ENCODE measurements around the gene LRRC75B. TPM values are rescaled to one million over a fixed set of nuclear protein-coding genes. Genes with fewer than 3 reads are reported as not detected.
"Not testable (repeated sequence)": the region's sequence is repeated elsewhere in the genome, so short reads cannot be mapped to it uniquely, and the experiment has no call there.

Gene LRRC75B
- total RNA-seq, 1 experiment from 2014 or later: 4.1 TPM

- CTCF ChIA-PET: no interaction called here
- Histone ChIP-seq H3K27ac (ENCODE audit: low read length) (no peak overlapping the region), H3K4me3 (ENCODE audit: low read depth in 2 of 2, low read length in 2 of 2) (no peak overlapping the region), H3K4me1 (ENCODE audit: control insufficient read depth, insufficient read depth, low read length) (peaks cover 4% of the 10 kb centered on the region; the same call in 1 of the 2 replicates), H3K27me3 (ENCODE audit: control insufficient read depth, insufficient read depth, low read length) (no peaks in the 10 kb centered on the region), H3K36me3 (ENCODE audit: control insufficient read depth, insufficient read depth, low read length) (no peaks in the 10 kb centered on the region), H3K9me3 (ENCODE audit: control insufficient read depth, insufficient read depth, low read depth, low read length) (no peaks in the 10 kb centered on the region)
- no peak for ATAC-seq
- in situ Hi-C loops (cut with HindIII; ENCODE audit: low pct_unique_long_range_greater_than_20kb, low sequenced_read_pairs) (no loop called here), intact Hi-C loops (cut with micrococcal nuclease; ENCODE audit: unreplicated experiment) (no loop called here)
- no peak for DNase-seq (ENCODE audit: low read depth, low spot score)
- TF ChIP-seq TCF7L2 (IDR thresholded peaks at IDR 0.05; ENCODE audit: low read depth, low read length) (no peak), POLR2AphosphoS5 (IDR thresholded peaks at IDR 0.05; ENCODE audit: low read depth, low read length) (no peak), SIN3A (IDR thresholded peaks at IDR 0.05; ENCODE audit: borderline replicate concordance, insufficient read depth, low read depth, low read length) (no peak)
- TF ChIP-seq, protein P1, sequence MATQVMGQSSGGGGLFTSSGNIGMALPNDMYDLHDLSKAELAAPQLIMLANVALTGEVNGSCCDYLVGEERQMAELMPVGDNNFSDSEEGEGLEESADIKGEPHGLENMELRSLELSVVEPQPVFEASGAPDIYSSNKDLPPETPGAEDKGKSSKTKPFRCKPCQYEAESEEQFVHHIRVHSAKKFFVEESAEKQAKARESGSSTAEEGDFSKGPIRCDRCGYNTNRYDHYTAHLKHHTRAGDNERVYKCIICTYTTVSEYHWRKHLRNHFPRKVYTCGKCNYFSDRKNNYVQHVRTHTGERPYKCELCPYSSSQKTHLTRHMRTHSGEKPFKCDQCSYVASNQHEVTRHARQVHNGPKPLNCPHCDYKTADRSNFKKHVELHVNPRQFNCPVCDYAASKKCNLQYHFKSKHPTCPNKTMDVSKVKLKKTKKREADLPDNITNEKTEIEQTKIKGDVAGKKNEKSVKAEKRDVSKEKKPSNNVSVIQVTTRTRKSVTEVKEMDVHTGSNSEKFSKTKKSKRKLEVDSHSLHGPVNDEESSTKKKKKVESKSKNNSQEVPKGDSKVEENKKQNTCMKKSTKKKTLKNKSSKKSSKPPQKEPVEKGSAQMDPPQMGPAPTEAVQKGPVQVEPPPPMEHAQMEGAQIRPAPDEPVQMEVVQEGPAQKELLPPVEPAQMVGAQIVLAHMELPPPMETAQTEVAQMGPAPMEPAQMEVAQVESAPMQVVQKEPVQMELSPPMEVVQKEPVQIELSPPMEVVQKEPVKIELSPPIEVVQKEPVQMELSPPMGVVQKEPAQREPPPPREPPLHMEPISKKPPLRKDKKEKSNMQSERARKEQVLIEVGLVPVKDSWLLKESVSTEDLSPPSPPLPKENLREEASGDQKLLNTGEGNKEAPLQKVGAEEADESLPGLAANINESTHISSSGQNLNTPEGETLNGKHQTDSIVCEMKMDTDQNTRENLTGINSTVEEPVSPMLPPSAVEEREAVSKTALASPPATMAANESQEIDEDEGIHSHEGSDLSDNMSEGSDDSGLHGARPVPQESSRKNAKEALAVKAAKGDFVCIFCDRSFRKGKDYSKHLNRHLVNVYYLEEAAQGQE (IDR thresholded peaks at IDR 0.05; ENCODE audit: insufficient read depth in 1 of 2, low read depth in 2 of 2, low read length in 1 of 2): no peak
- TF ChIP-seq, protein P2, sequence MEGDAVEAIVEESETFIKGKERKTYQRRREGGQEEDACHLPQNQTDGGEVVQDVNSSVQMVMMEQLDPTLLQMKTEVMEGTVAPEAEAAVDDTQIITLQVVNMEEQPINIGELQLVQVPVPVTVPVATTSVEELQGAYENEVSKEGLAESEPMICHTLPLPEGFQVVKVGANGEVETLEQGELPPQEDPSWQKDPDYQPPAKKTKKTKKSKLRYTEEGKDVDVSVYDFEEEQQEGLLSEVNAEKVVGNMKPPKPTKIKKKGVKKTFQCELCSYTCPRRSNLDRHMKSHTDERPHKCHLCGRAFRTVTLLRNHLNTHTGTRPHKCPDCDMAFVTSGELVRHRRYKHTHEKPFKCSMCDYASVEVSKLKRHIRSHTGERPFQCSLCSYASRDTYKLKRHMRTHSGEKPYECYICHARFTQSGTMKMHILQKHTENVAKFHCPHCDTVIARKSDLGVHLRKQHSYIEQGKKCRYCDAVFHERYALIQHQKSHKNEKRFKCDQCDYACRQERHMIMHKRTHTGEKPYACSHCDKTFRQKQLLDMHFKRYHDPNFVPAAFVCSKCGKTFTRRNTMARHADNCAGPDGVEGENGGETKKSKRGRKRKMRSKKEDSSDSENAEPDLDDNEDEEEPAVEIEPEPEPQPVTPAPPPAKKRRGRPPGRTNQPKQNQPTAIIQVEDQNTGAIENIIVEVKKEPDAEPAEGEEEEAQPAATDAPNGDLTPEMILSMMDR (IDR thresholded peaks at IDR 0.05): no peak
- no TSS peak for BruUV-seq (replicated peaks)
- POLR2A ChIA-PET: interaction anchor here (0.6 kb wide), 1 partner anchor 147 kb away, joined by 8 read pairs; no protein-coding TSS in a partner anchor
These were observed 1.8 kb upstream of the LRRC75B start for GRCh38 chr22:24594569-24595120.

GRCh38 chr22:24593836-24594568, 1.1 kb upstream of the LRRC75B start:
- ChIA-PET CTCF (interaction anchor here (0.7 kb wide), 1 partner anchor 252 kb away, joined by 6 read pairs; no protein-coding TSS in a partner anchor), POLR2A (no interaction called here)
- Histone ChIP-seq H3K27me3 (ENCODE audit: control insufficient read depth, insufficient read depth, low read length) (no peaks in the 10 kb centered on the region), H3K27ac (ENCODE audit: low read length) (no peak overlapping the region), H3K4me1 (ENCODE audit: control insufficient read depth, insufficient read depth, low read length) (peaks cover 4% of the 10 kb centered on the region; the same call in 1 of the 2 replicates), H3K9me3 (ENCODE audit: control insufficient read depth, insufficient read depth, low read depth, low read length) (no peaks in the 10 kb centered on the region), H3K36me3 (ENCODE audit: control insufficient read depth, insufficient read depth, low read length) (no peaks in the 10 kb centered on the region), H3K4me3 (ENCODE audit: low read depth in 2 of 2, low read length in 2 of 2) (no peak overlapping the region)
- ATAC-seq (no peak), DNase-seq (ENCODE audit: low read depth, low spot score) (no peak)
- in situ Hi-C loops (cut with HindIII; ENCODE audit: low pct_unique_long_range_greater_than_20kb, low sequenced_read_pairs): no loop called here
- BruUV-seq (replicated peaks): no TSS peak
- TF ChIP-seq TCF7L2 (IDR thresholded peaks at IDR 0.05; ENCODE audit: low read depth, low read length): no peak
- no peak for TF ChIP-seq POLR2AphosphoS5 (IDR thresholded peaks at IDR 0.05; ENCODE audit: low read depth, low read length)
- TF ChIP-seq, protein P2 (IDR thresholded peaks at IDR 0.05): no peak
- TF ChIP-seq, protein P1 (IDR thresholded peaks at IDR 0.05; ENCODE audit: insufficient read depth in 1 of 2, low read depth in 2 of 2, low read length in 1 of 2): no peak
- no peak for TF ChIP-seq SIN3A (IDR thresholded peaks at IDR 0.05; ENCODE audit: borderline replicate concordance, insufficient read depth, low read depth, low read length)
- intact Hi-C loops (cut with micrococcal nuclease; ENCODE audit: unreplicated experiment): no loop called here

DNA sequence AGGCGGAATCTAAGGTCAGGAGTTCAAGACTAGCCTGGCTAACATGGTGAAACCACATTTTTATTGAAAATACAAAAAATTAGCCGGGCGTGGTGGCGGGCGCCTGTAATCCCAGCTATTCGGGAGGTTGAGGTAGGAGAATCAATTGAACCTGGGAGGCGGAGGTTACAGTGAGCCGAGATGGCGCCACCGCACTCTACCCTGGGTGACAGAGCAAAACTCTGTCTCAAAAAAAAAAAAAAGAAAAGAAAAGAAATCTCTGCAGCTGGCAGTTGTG, 624 bp upstream of the LRRC75B start:
- DNase-seq (ENCODE audit: low read depth, low spot score); in situ Hi-C loops (cut with HindIII; ENCODE audit: low pct_unique_long_range_greater_than_20kb, low sequenced_read_pairs); H3K4me1 ChIP-seq (ENCODE audit: control insufficient read depth, insufficient read depth, low read length); H3K36me3 ChIP-seq (ENCODE audit: control insufficient read depth, insufficient read depth, low read length); intact Hi-C loops (cut with micrococcal nuclease; ENCODE audit: unreplicated experiment); H3K9me3 ChIP-seq (ENCODE audit: control insufficient read depth, insufficient read depth, low read depth, low read length); BruUV-seq (replicated peaks); ATAC-seq; H3K27me3 ChIP-seq (ENCODE audit: control insufficient read depth, insufficient read depth, low read length); POLR2A ChIA-PET: not testable (repeated sequence)
- CTCF ChIA-PET: interaction anchor here (0.7 kb wide), 1 partner anchor 253 kb away, joined by 6 read pairs; no protein-coding TSS in a partner anchor
- peak overlapping the region; percentile 50 to 53 for H3K4me3 ChIP-seq (ENCODE audit: low read depth in 2 of 2, low read length in 2 of 2)
- H3K27ac ChIP-seq (ENCODE audit: low read length): peak overlapping the region; percentile 12; the same call in 1 of the 2 replicates

Measured in Panc1 (cell line).